GM23338 (cell line): ENCODE results near the gene CDHR5. TPM values are rescaled to one million over a fixed set of nuclear protein-coding genes. Genes with fewer than 3 reads are reported as not detected.

ENCODE experiments used
- ATAC-seq: fragments of 200-7000 bp; cut with Tn5 transposase; 3 replicates; pipeline ENCODE4 v1.9.1; 2020
- DNase-seq: peaks from one replicate; pipeline ENCODE4 v3.0.0-alpha.2; 2015; ENCODE audit warnings: low spot score
- H2AFZ ChIP-seq: fragments of 200-600 bp; sonication (generic); 2 replicates; pipeline ENCODE4 v1.8.0; 2016; ENCODE audit warnings: antibody characterized with exemption, mild to moderate bottlenecking, moderate library complexity
- H3F3A ChIP-seq: fragments of 200-600 bp; sonication (generic); replicated peaks from 2 replicates; pipeline ENCODE4 v1.8.0; 2017; ENCODE audit warnings: antibody characterized with exemption, mixed run types, low read depth
- H3K27ac ChIP-seq: fragments of 200-600 bp; sonication (generic); 2 replicates; pipeline ENCODE4 v1.6.1; 2016; ENCODE audit warnings: low read depth
- H3K27me3 ChIP-seq: fragments of 200-600 bp; sonication (generic); 2 replicates; pipeline ENCODE4 v1.8.0; 2016; ENCODE audit warnings: mild to moderate bottlenecking, mixed run types, moderate library complexity; ENCODE audit not compliant: insufficient read depth
- H3K36me3 ChIP-seq: fragments of 200-600 bp; sonication (generic); 2 replicates; pipeline ENCODE4 v1.8.0; 2016; ENCODE audit warnings: mild to moderate bottlenecking; ENCODE audit not compliant: insufficient read depth
- H3K4me1 ChIP-seq: fragments of 200-600 bp; sonication (generic); 2 replicates; pipeline ENCODE4 v1.8.0; 2016; ENCODE audit warnings: mild to moderate bottlenecking, moderate library complexity; ENCODE audit not compliant: insufficient read depth
- H3K4me2 ChIP-seq: fragments of 200-600 bp; sonication (generic); 2 replicates; pipeline ENCODE4 v1.7.1; 2017; ENCODE audit warnings: mixed run types
- H3K4me3 ChIP-seq: fragments of 200-600 bp; sonication (generic); 2 replicates; pipeline ENCODE4 v1.6.1; 2016; ENCODE audit warnings: mixed run types
- H3K79me2 ChIP-seq: fragments of 200-600 bp; sonication (generic); replicated peaks from 2 replicates; pipeline ENCODE4 v1.8.0; 2017; ENCODE audit warnings: mild to moderate bottlenecking; ENCODE audit not compliant: insufficient read depth
- H3K9me2 ChIP-seq: fragments of 200-600 bp; sonication (generic); 2 replicates; pipeline ENCODE4 v1.8.0; 2017; ENCODE audit not compliant: insufficient read depth
- H4K20me1 ChIP-seq: fragments of 200-600 bp; sonication (generic); replicated peaks from 2 replicates; pipeline ENCODE4 v1.8.0; 2017; ENCODE audit warnings: mild to moderate bottlenecking; ENCODE audit not compliant: insufficient read depth
- H3K27ac Mint-ChIP-seq: 2 replicates; pipeline ENCODE4 v1.8.0; 2020; ENCODE audit warnings: inconsistent platforms, mild to moderate bottlenecking, moderate library complexity, mixed read lengths
- H3K27me3 Mint-ChIP-seq: 3 replicates; pipeline ENCODE4 v1.8.0; 2022; ENCODE audit warnings: low read depth, mild to moderate bottlenecking, moderate library complexity, mixed read lengths, inconsistent platforms; ENCODE audit not compliant: insufficient read depth, poor library complexity
- H3K36me3 Mint-ChIP-seq: 3 replicates; pipeline ENCODE4 v1.8.0; 2021; ENCODE audit warnings: low read depth, mild to moderate bottlenecking, inconsistent platforms, moderate library complexity, mixed read lengths
- H3K4me1 Mint-ChIP-seq: 3 replicates; pipeline ENCODE4 v1.8.0; 2020; ENCODE audit warnings: mild to moderate bottlenecking, inconsistent platforms, mixed read lengths
- H3K4me3 Mint-ChIP-seq: 3 replicates; pipeline ENCODE4 v1.8.0; 2021; ENCODE audit warnings: moderate library complexity, mild to moderate bottlenecking, inconsistent platforms, mixed read lengths
- H3K9me3 Mint-ChIP-seq: 3 replicates; pipeline ENCODE4 v1.8.0; 2020; ENCODE audit warnings: moderate library complexity, mild to moderate bottlenecking, inconsistent platforms, mixed read lengths
- CTCF ChIP-seq, 2 experiments: fragments of 200-600 bp in 1 of 2; sonication (generic) in 1 of 2; conservative IDR thresholded peaks; 2 replicates each; pipeline versions ENCODE4 v1.5.1 to v1.6.1; 2016 to 2017; ENCODE audit warnings: antibody characterized with exemption in 2 of 2, low read depth in 2 of 2, mild to moderate bottlenecking in 2 of 2, moderate library complexity in 1 of 2
- ETS1 ChIP-seq: IDR thresholded peaks from 2 replicates; pipeline ENCODE4 v1.6.1; 2016; ENCODE audit warnings: antibody characterized with exemption
- EZH2phosphoT487 ChIP-seq: fragments of 200-600 bp; sonication (generic); IDR thresholded peaks from one replicate; pipeline ENCODE4 v1.8.1; 2018; ENCODE audit warnings: antibody characterized with exemption; ENCODE audit not compliant: unreplicated experiment
- JUNB ChIP-seq: IDR thresholded peaks from one replicate; pipeline ENCODE4 v1.6.1; 2016; ENCODE audit warnings: antibody characterized with exemption; ENCODE audit not compliant: unreplicated experiment
- NANOG ChIP-seq: IDR thresholded peaks from 2 replicates; pipeline ENCODE4 v1.6.1; 2016; ENCODE audit warnings: antibody characterized with exemption, borderline replicate concordance
- ZNF114 ChIP-seq: fragments of 250-450 bp; sonication (Bioruptor Pico); IDR thresholded peaks from 2 replicates; pipeline ENCODE4 v1.5.0; 2020; ENCODE audit warnings: mild to moderate bottlenecking, moderate library complexity
- ZNF331 ChIP-seq: fragments of 250-450 bp; sonication (Bioruptor Pico); IDR thresholded peaks from 2 replicates; pipeline ENCODE4 v1.5.0; 2020; ENCODE audit warnings: low read depth, mild to moderate bottlenecking, moderate library complexity
- ZNF462 ChIP-seq: fragments of 250-450 bp; sonication (Bioruptor Pico); IDR thresholded peaks from 2 replicates; pipeline ENCODE4 v1.5.0; 2020; ENCODE audit warnings: mild to moderate bottlenecking, moderate library complexity
- polyA plus RNA-seq: library from polyadenylated mRNA; unstranded; fragments of >200 nt; fragmentation: Nextera tagmentation; extraction: Ambion mirVana; gene quantifications from 2 replicates; pipeline ENCODE4 v1.2.1, GENCODE V29; 2016
- total RNA-seq: library from RNA; depleted of rRNA; stranded (reverse); fragments of >200 nt; shearing (Covaris generic); gene quantifications from 2 replicates; pipeline ENCODE4 v1.2.3, GENCODE V29; 2014

Gene CDHR5
- total and polyA plus RNA-seq, 2 experiments from 2014 or later = not detected

GRCh38 chr11:643366-643765, 18.6 kb upstream of the CDHR5 start:
- Histone ChIP-seq H3F3A (peaks cover 12% of the 10 kb centered on the region; the same call in 1 of the 2 replicates), H3K4me2 (no peak overlapping the region), H3K27ac (no peak overlapping the region), H3K4me3 (no peak overlapping the region), H3K4me1 (peaks cover 12% of the 10 kb centered on the region), H3K9me2 (no peaks in the 10 kb centered on the region), H3K79me2 (no peaks in the 10 kb centered on the region), H4K20me1 (no peaks in the 10 kb centered on the region), H2AFZ (no peak overlapping the region), H3K36me3 (no peaks in the 10 kb centered on the region), H3K27me3 (peaks cover 27% of the 10 kb centered on the region)
- H3K9me3 Mint-ChIP-seq = no peaks in the 10 kb centered on the region
- H3K4me1 Mint-ChIP-seq = peaks cover 17% of the 10 kb centered on the region; the same call in 2 of the 3 replicates
- no peak for DNase-seq
- TF ChIP-seq ZNF462 (CRISPR knock-in tag) (no peak), JUNB (no peak), ZNF114 (no peak)
- H3K27ac Mint-ChIP-seq = no peak overlapping the region
- no peak overlapping the region for H3K4me3 Mint-ChIP-seq
- H3K36me3 Mint-ChIP-seq = peaks cover 14% of the 10 kb centered on the region
- ATAC-seq = no peak
- H3K27me3 Mint-ChIP-seq = peaks cover 38% of the 10 kb centered on the region

- no peaks in the 10 kb centered on the region for H3K79me2 ChIP-seq
- H3K27ac ChIP-seq = no peak overlapping the region
- no peak overlapping the region for H2AFZ ChIP-seq
- no peaks in the 10 kb centered on the region for H3K9me2 ChIP-seq
- no peaks in the 10 kb centered on the region for H4K20me1 ChIP-seq
- ATAC-seq (no peak), DNase-seq (no peak)
- no peak overlapping the region for H3K4me3 Mint-ChIP-seq
- peaks cover 12% of the 10 kb centered on the region; the same call in 1 of the 2 replicates for H3F3A ChIP-seq
- no peaks in the 10 kb centered on the region for H3K36me3 ChIP-seq
- H3K4me2 ChIP-seq = no peak overlapping the region
- no peak overlapping the region for H3K27ac Mint-ChIP-seq
- peaks cover 21% of the 10 kb centered on the region for H3K4me1 ChIP-seq
- peaks cover 42% of the 10 kb centered on the region for H3K27me3 ChIP-seq
- peaks cover 50% of the 10 kb centered on the region for H3K27me3 Mint-ChIP-seq
- H3K4me1 Mint-ChIP-seq = peaks cover 23% of the 10 kb centered on the region; the same call in 2 of the 3 replicates
- H3K9me3 Mint-ChIP-seq = no peaks in the 10 kb centered on the region
- H3K4me3 ChIP-seq = no peak overlapping the region
- peaks cover 9% of the 10 kb centered on the region for H3K36me3 Mint-ChIP-seq
- TF ChIP-seq ZNF331 (CRISPR knock-in tag) = no peak
- no peak for TF ChIP-seq CTCF (conservative IDR thresholded peaks at IDR 0.05; ENCODE audit: low read depth in 2 of 2)
- TF ChIP-seq EZH2phosphoT487 = no peak
- no peak for TF ChIP-seq ETS1
- no peak for TF ChIP-seq NANOG
Observed at GRCh38 chr11:641806-642370, 17.1 kb upstream of the CDHR5 start.
